ENCODE data around the gene JAKMIP1. TPM values are rescaled to one million over a fixed set of nuclear protein-coding genes. Genes with fewer than 3 reads are reported as not detected.
"Not testable (repeated sequence)": the region's sequence is repeated elsewhere in the genome, so short reads cannot be mapped to it uniquely, and the experiment has no call there.

Gene JAKMIP1
- total RNA-seq, 1 donor from 2014 or later = 5.5 TPM

- Histone ChIP-seq H3K4me2 (peak overlapping the region; percentile 62), H3K27me3 (peaks cover 60% of the 10 kb centered on the region), H3K4me3 (peak overlapping the region; percentile 31), H3K9me3 (ENCODE audit: low read depth) (no peaks in the 10 kb centered on the region), H3K4me1 (no peaks in the 10 kb centered on the region), H3K9ac (no peak overlapping the region), H4K20me1 (ENCODE audit: low read depth) (no peaks in the 10 kb centered on the region), H3K27ac (no peak overlapping the region), H3F3A (ENCODE audit: low read depth) (peaks cover 5% of the 10 kb centered on the region), H3K79me2 (ENCODE audit: low read depth) (no peaks in the 10 kb centered on the region), H3K36me3 (no peaks in the 10 kb centered on the region), H2AFZ (replicated peaks) (peak overlapping the region; percentile 75)
- TF ChIP-seq EZH2phosphoT487 (IDR thresholded peaks at IDR 0.05) = no peak
- TF ChIP-seq EZH2 (IDR thresholded peaks at IDR 0.05) = no peak
- peak; percentile 49 for TF ChIP-seq CTCF (IDR thresholded peaks at IDR 0.05)
- H3K4me1 Mint-ChIP-seq = no peaks in the 10 kb centered on the region
- H3K36me3 Mint-ChIP-seq = no peaks in the 10 kb centered on the region
- no peaks in the 10 kb centered on the region for H3K9me3 Mint-ChIP-seq
- peaks cover 24% of the 10 kb centered on the region for H3K27me3 Mint-ChIP-seq (ENCODE audit: insufficient read depth, low read depth)
- no peak overlapping the region for H3K4me3 Mint-ChIP-seq
- H3K27ac Mint-ChIP-seq = no peak overlapping the region
- peak; percentile 80 for DNase-seq (ENCODE audit: low spot score)
Observed at GRCh38 chr4:6008092-6008551, 192.2 kb downstream of the JAKMIP1 start.

DNA sequence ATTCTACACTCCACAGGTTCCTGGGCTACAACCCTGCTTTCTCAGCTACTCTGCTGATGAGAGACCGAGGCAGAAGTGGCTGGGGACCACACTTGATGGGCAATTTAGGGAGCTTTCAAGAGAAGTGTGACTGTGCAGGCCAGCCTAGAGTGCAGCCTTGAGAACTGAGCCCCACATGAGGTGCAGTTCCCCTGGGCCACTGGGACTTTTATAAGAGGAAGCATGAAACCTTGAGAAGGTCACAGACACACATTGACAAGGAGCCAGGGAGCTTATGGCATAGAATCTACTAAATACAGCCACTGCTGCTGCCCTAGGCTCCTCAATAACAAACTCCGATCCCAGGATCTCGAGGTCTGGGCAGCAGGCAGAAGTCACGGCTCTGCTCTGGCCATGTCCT is 195.2 kb downstream of the JAKMIP1 start:
- Mint-ChIP-seq H3K27ac (no peak overlapping the region), H3K36me3 (no peaks in the 10 kb centered on the region), H3K4me3 (no peak overlapping the region), H3K9me3 (no peaks in the 10 kb centered on the region), H3K4me1 (no peaks in the 10 kb centered on the region), H3K27me3 (ENCODE audit: insufficient read depth, low read depth) (peaks cover 30% of the 10 kb centered on the region)
- H3K36me3 ChIP-seq = no peaks in the 10 kb centered on the region
- no peak overlapping the region for H3K4me3 ChIP-seq
- TF ChIP-seq CTCF (IDR thresholded peaks at IDR 0.05) (no peak), EZH2 (IDR thresholded peaks at IDR 0.05) (no peak), EZH2phosphoT487 (IDR thresholded peaks at IDR 0.05) (no peak)
- no peaks in the 10 kb centered on the region for H3K79me2 ChIP-seq (ENCODE audit: low read depth)
- no peak overlapping the region for H3K4me2 ChIP-seq
- H4K20me1 ChIP-seq (ENCODE audit: low read depth) = no peaks in the 10 kb centered on the region
- H3K9ac ChIP-seq = no peak overlapping the region
- peaks cover 5% of the 10 kb centered on the region for H3F3A ChIP-seq (ENCODE audit: low read depth)
- no peaks in the 10 kb centered on the region for H3K9me3 ChIP-seq (ENCODE audit: low read depth)
- DNase-seq (ENCODE audit: low spot score) = no peak
- H3K27me3 ChIP-seq = peaks cover 54% of the 10 kb centered on the region
- no peaks in the 10 kb centered on the region for H3K4me1 ChIP-seq
- H2AFZ ChIP-seq (replicated peaks) = no peak overlapping the region
- no peak overlapping the region for H3K27ac ChIP-seq

- H3K27me3 ChIP-seq = peaks cover 37% of the 10 kb centered on the region
- H3K4me2 ChIP-seq; H3K4me1 ChIP-seq; H4K20me1 ChIP-seq (ENCODE audit: low read depth); DNase-seq (ENCODE audit: low spot score); H3K9me3 Mint-ChIP-seq; H3K4me3 Mint-ChIP-seq; H3K36me3 Mint-ChIP-seq; H2AFZ ChIP-seq (replicated peaks); H3K4me1 Mint-ChIP-seq; H3K27ac ChIP-seq; H3K27ac Mint-ChIP-seq; H3K36me3 ChIP-seq; H3K9me3 ChIP-seq (ENCODE audit: low read depth); H3K4me3 ChIP-seq; H3K9ac ChIP-seq; H3F3A ChIP-seq (ENCODE audit: low read depth); H3K79me2 ChIP-seq (ENCODE audit: low read depth): not testable (repeated sequence)
- peaks cover 21% of the 10 kb centered on the region for H3K27me3 Mint-ChIP-seq (ENCODE audit: insufficient read depth, low read depth)
Observed at GRCh38 chr4:6003485-6003884, 196.9 kb downstream of the JAKMIP1 start.

GRCh38 chr4:6002926-6003325 is 197.4 kb downstream of the JAKMIP1 start:
- Histone ChIP-seq H3K36me3 (no peaks in the 10 kb centered on the region), H3K4me1 (no peaks in the 10 kb centered on the region), H3F3A (ENCODE audit: low read depth) (no peaks in the 10 kb centered on the region), H3K4me2 (no peak overlapping the region), H3K27ac (no peak overlapping the region), H3K9ac (no peak overlapping the region), H3K9me3 (ENCODE audit: low read depth) (no peaks in the 10 kb centered on the region), H3K4me3 (no peak overlapping the region), H4K20me1 (ENCODE audit: low read depth) (no peaks in the 10 kb centered on the region), H2AFZ (replicated peaks) (no peak overlapping the region), H3K27me3 (peaks cover 31% of the 10 kb centered on the region), H3K79me2 (ENCODE audit: low read depth) (no peaks in the 10 kb centered on the region)
- H3K4me1 Mint-ChIP-seq = peaks cover 2% of the 10 kb centered on the region
- TF ChIP-seq EZH2phosphoT487 (IDR thresholded peaks at IDR 0.05) (no peak), CTCF (IDR thresholded peaks at IDR 0.05) (no peak), EZH2 (IDR thresholded peaks at IDR 0.05) (no peak)
- DNase-seq (ENCODE audit: low spot score) = no peak
- no peak overlapping the region for H3K4me3 Mint-ChIP-seq
- peaks cover 22% of the 10 kb centered on the region for H3K27me3 Mint-ChIP-seq (ENCODE audit: insufficient read depth, low read depth)
- no peaks in the 10 kb centered on the region for H3K9me3 Mint-ChIP-seq
- no peak overlapping the region for H3K27ac Mint-ChIP-seq
- no peaks in the 10 kb centered on the region for H3K36me3 Mint-ChIP-seq

All from neural progenitor cell (in vitro differentiated cells).